Stomach (tissue), 4 donors: ENCODE measurements around the gene IGSF9B.

Experiments
- CTCF ChIP-seq, 7 experiments: fragments of 450-650 bp in 4 of 7; fragments of 200-600 bp in 3 of 7; sonication (generic) in 3 of 7; IDR thresholded peaks; one replicate each; pipeline ENCODE4 v1.5.1; 2016 to 2019; ENCODE audit warnings: antibody characterized with exemption in 7 of 7, control low read depth in 2 of 7, mild to moderate bottlenecking in 1 of 7
- POLR2A ChIP-seq, 4 donors: fragments of 450-650 bp; IDR thresholded peaks; one replicate each; pipeline ENCODE4 v1.6.1; 2016; ENCODE audit warnings: antibody characterized with exemption in 4 of 4, control low read depth in 2 of 4, mild to moderate bottlenecking in 1 of 4, moderate library complexity in 1 of 4
- POLR2AphosphoS5 ChIP-seq, 3 donors: sonication (generic); formaldehyde crosslinking; IDR thresholded peaks; one replicate each; pipeline ENCODE4 v1.6.1; 2016; ENCODE audit warnings: antibody characterized with exemption in 3 of 3

GRCh38 chr11:133940034-133940433 lies 16.7 kb downstream of the IGSF9B start:
- TF ChIP-seq POLR2AphosphoS5 (IDR thresholded peaks at IDR 0.05) (no peak), POLR2A (IDR thresholded peaks at IDR 0.05) (no peak), CTCF (IDR thresholded peaks at IDR 0.05) (no peak)
